ENCODE data around the gene IDH3B. TPM values are rescaled to one million over a fixed set of nuclear protein-coding genes. Genes with fewer than 3 reads are reported as not detected.

IDH3B gene
- total and polyA plus RNA-seq, 4 donors: 78.7 to 130 (median 112) TPM

- 69% methylated on average over 13 of the region's 13 CpGs for WGBS (ENCODE audit: insufficient coverage)
- Histone ChIP-seq H3K27ac (ENCODE audit: low read depth, low read length) (no peak overlapping the region), H3K27me3 (ENCODE audit: control insufficient read depth, insufficient read depth, low read length) (peaks cover 7% of the 10 kb centered on the region), H3K9me3 (ENCODE audit: control insufficient read depth, insufficient read depth, low read length) (no peaks in the 10 kb centered on the region), H3K4me1 (ENCODE audit: control insufficient read depth, insufficient read depth, low read length) (peaks cover 59% of the 10 kb centered on the region), H3K4me3 (ENCODE audit: low read depth, low read length) (no peak overlapping the region), H3K36me3 (ENCODE audit: control insufficient read depth, insufficient read depth, low read length) (peaks cover 5% of the 10 kb centered on the region)
- no peak for DNase-seq (ENCODE audit: low read depth in 4 of 6, low spot score in 6 of 6)
These were observed 31.4 kb upstream of the IDH3B start for GRCh38 chr20:2695206-2695983.

DNA sequence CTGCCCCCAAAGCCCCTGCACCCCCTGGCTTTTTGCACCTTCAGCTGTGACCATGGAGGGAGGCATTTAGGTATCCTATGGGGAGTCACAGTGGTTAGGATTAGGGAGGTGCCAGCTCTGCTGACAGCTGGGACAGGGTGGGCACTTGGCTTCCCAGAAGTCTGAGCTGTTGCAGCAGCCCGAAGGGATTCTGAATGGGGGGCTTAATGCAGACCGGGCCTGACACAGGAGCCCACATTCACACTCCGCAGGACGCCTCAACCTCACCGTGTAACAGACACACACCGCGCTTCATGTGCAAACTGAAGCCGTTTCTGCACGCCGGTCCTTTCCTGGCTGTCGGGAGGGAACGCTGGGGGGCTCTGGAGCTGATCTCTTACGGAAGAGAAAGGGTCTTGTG lies 30.5 kb upstream of the IDH3B start:
- DNase-seq (ENCODE audit: low read depth in 4 of 6, low spot score in 6 of 6): peak in 1 of 6 donors; percentile 32
- Histone ChIP-seq H3K4me3 (ENCODE audit: low read depth, low read length) (no peak overlapping the region), H3K27me3 (ENCODE audit: control insufficient read depth, insufficient read depth, low read length) (peaks cover 7% of the 10 kb centered on the region), H3K4me1 (ENCODE audit: control insufficient read depth, insufficient read depth, low read length) (peaks cover 53% of the 10 kb centered on the region), H3K36me3 (ENCODE audit: control insufficient read depth, insufficient read depth, low read length) (peaks cover 7% of the 10 kb centered on the region), H3K27ac (ENCODE audit: low read depth, low read length) (no peak overlapping the region), H3K9me3 (ENCODE audit: control insufficient read depth, insufficient read depth, low read length) (no peaks in the 10 kb centered on the region)
- 24% methylated on average over 10 of the region's 13 CpGs for WGBS (ENCODE audit: insufficient coverage)

DNA sequence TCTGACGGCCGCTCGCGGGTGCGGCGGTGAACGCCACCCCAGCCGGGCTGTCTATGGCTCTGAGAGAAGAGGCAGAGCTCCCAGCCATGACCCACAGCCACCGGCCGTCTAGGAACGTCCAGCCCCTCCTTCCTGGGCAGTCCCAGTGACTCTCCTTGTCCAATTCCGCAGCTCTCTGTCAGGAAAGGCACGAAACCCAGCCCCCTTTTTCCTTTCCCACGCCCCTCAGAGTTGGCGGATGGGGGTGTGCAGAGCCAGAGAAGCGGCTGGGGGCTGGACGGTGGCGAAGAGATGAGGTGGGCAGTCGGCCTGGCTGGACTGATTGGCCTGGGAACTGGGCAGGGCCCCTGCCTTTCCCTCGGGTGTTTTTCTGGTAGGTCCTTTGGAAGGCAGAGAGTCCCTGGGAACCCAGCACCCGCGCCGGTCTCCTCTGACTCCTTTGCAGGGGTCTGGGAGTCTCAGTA lies 30.0 kb upstream of the IDH3B start:
- Histone ChIP-seq H3K36me3 (ENCODE audit: control insufficient read depth, insufficient read depth, low read length) (peaks cover 7% of the 10 kb centered on the region), H3K27me3 (ENCODE audit: control insufficient read depth, insufficient read depth, low read length) (peaks cover 7% of the 10 kb centered on the region), H3K27ac (ENCODE audit: low read depth, low read length) (no peak overlapping the region), H3K4me1 (ENCODE audit: control insufficient read depth, insufficient read depth, low read length) (peaks cover 51% of the 10 kb centered on the region), H3K9me3 (ENCODE audit: control insufficient read depth, insufficient read depth, low read length) (no peaks in the 10 kb centered on the region), H3K4me3 (ENCODE audit: low read depth, low read length) (peak overlapping the region; percentile 12)
- WGBS (ENCODE audit: insufficient coverage): 9% methylated on average over 16 of the region's 23 CpGs
- DNase-seq (ENCODE audit: low read depth in 4 of 6, low spot score in 6 of 6): peak in 2 of 6 donors; percentile 14 to 35

- 1% methylated on average over 88 of the region's 89 CpGs for WGBS (ENCODE audit: insufficient coverage)
- Histone ChIP-seq H3K27me3 (ENCODE audit: control insufficient read depth, insufficient read depth, low read length) (peaks cover 7% of the 10 kb centered on the region), H3K36me3 (ENCODE audit: control insufficient read depth, insufficient read depth, low read length) (peaks cover 6% of the 10 kb centered on the region), H3K27ac (ENCODE audit: low read depth, low read length) (no peak overlapping the region), H3K9me3 (ENCODE audit: control insufficient read depth, insufficient read depth, low read length) (no peaks in the 10 kb centered on the region), H3K4me1 (ENCODE audit: control insufficient read depth, insufficient read depth, low read length) (peaks cover 45% of the 10 kb centered on the region), H3K4me3 (ENCODE audit: low read depth, low read length) (no peak overlapping the region)
- peak in 2 of 6 donors; percentile 67 to 80 for DNase-seq (ENCODE audit: low read depth in 4 of 6, low spot score in 6 of 6)
These were observed 29.4 kb upstream of the IDH3B start for GRCh38 chr20:2693286-2694007.

GRCh38 chr20:2692886-2693285 lies 28.9 kb upstream of the IDH3B start:
- no peak overlapping the region for H3K4me3 ChIP-seq (ENCODE audit: low read depth, low read length)
- no peak overlapping the region for H3K27ac ChIP-seq (ENCODE audit: low read depth, low read length)

DNA sequence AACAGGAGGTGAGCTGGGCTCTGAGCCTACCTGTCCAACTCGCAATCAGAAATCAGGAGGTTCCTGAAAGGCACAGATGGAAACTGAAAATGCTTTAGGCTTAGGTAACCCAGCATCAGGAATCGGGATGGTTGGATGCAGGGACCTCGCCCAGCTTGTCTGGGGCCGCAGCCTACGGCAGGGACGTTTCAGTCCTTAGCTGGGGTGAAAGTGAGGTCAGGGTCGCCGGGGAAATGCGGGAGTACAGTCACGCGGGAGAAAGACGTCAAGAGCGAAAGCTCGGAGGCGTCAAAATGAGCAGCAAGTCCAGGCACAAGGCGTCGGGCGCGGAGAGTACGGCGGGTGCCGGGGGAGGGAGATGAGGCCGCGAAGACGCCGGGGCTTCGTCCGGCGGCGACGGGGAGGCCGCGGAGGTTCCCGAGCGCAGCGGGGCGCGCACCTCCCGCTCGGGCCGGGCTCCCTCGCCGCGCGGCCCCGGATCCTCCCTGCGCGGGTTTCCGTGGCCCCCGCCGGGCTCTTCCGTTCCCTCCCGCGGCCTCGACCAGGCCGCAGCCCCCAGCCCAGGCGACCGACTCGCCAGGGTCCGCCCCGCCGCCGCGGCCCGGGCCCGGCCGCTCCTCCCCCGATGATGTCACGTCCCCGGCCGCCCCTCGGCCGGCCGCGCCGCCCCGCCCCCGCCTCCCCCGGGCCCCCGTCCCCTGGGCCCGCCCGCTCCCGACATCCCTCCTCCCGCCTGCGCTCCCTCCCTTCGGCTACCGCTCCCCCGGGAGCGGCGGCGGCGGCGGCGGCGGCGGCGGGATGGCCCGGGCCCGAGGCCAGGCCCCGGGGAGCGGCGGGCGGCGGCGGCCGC lies 28.2 kb upstream of the IDH3B start, which contains the start of gene EBF4:
Gene EBF4, plus strand, starts transcription at position 745 of the 850 bp plus-strand sequence. CDS start 866 bp downstream, outside the sequence.
- Histone ChIP-seq H3K4me1 (ENCODE audit: control insufficient read depth, insufficient read depth, low read length) (peaks cover 41% of the 10 kb centered on the region), H3K36me3 (ENCODE audit: control insufficient read depth, insufficient read depth, low read length) (peaks cover 2% of the 10 kb centered on the region), H3K27ac (ENCODE audit: low read depth, low read length) (peak within 1 kb of the TSS; percentile 35), H3K9me3 (ENCODE audit: control insufficient read depth, insufficient read depth, low read length) (no peaks in the 10 kb centered on the region), H3K4me3 (ENCODE audit: low read depth, low read length) (peak within 1 kb of the TSS; percentile 32), H3K27me3 (ENCODE audit: control insufficient read depth, insufficient read depth, low read length) (peaks cover 11% of the 10 kb centered on the region)
- 1% methylated on average over 99 of the region's 106 CpGs for WGBS (ENCODE audit: insufficient coverage)
- peak in 2 of 6 donors; percentile 77 to 83 for DNase-seq (ENCODE audit: low read depth in 4 of 6, low spot score in 6 of 6)

More at GRCh38 chr20:2692886-2693285, 28.9 kb upstream of the IDH3B start:
- Histone ChIP-seq H3K9me3 (ENCODE audit: control insufficient read depth, insufficient read depth, low read length) (no peaks in the 10 kb centered on the region), H3K36me3 (ENCODE audit: control insufficient read depth, insufficient read depth, low read length) (peaks cover 2% of the 10 kb centered on the region), H3K4me1 (ENCODE audit: control insufficient read depth, insufficient read depth, low read length) (peaks cover 45% of the 10 kb centered on the region), H3K27me3 (ENCODE audit: control insufficient read depth, insufficient read depth, low read length) (peaks cover 10% of the 10 kb centered on the region)
- DNase-seq (ENCODE audit: low read depth in 4 of 6, low spot score in 6 of 6): peak in 1 of 6 donors; percentile 46
- under 1% methylated on average over 42 of the region's 64 CpGs for WGBS (ENCODE audit: insufficient coverage)

GRCh38 chr20:2691663-2692035 lies 27.6 kb upstream of the IDH3B start:
- Histone ChIP-seq H3K27me3 (ENCODE audit: control insufficient read depth, insufficient read depth, low read length) (peaks cover 16% of the 10 kb centered on the region), H3K9me3 (ENCODE audit: control insufficient read depth, insufficient read depth, low read length) (no peaks in the 10 kb centered on the region), H3K4me3 (ENCODE audit: low read depth, low read length) (peak overlapping the region; percentile 32), H3K36me3 (ENCODE audit: control insufficient read depth, insufficient read depth, low read length) (peaks cover 2% of the 10 kb centered on the region), H3K27ac (ENCODE audit: low read depth, low read length) (no peak overlapping the region), H3K4me1 (ENCODE audit: control insufficient read depth, insufficient read depth, low read length) (peaks cover 36% of the 10 kb centered on the region)
- 45% methylated on average over 10 of the region's 10 CpGs for WGBS (ENCODE audit: insufficient coverage)
- DNase-seq (ENCODE audit: low read depth in 4 of 6, low spot score in 6 of 6): no peak

DNA sequence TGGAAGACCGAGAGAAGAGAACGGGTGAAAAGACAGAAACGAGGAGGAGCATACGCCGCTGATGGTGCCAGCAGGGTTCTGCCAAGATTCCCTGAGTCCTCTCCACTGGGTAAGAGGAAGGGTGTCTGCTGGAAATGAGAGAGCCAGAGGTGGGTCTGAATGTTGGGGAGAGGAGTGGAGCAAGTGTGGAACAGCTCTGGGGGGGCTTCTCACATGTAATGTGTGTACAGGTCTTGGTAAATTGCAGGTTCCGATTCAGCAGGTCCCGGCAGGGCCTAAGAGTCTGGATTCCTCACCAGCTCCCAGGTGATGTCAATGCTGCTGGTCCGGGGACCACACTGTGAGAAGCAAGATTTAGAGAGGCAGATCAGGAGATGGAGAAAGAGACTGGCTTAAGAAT lies 27.1 kb upstream of the IDH3B start:
- Histone ChIP-seq H3K4me1 (ENCODE audit: control insufficient read depth, insufficient read depth, low read length) (peaks cover 34% of the 10 kb centered on the region), H3K9me3 (ENCODE audit: control insufficient read depth, insufficient read depth, low read length) (no peaks in the 10 kb centered on the region), H3K4me3 (ENCODE audit: low read depth, low read length) (no peak overlapping the region), H3K27me3 (ENCODE audit: control insufficient read depth, insufficient read depth, low read length) (peaks cover 16% of the 10 kb centered on the region), H3K27ac (ENCODE audit: low read depth, low read length) (no peak overlapping the region), H3K36me3 (ENCODE audit: control insufficient read depth, insufficient read depth, low read length) (peaks cover 2% of the 10 kb centered on the region)
- no peak for DNase-seq (ENCODE audit: low read depth in 4 of 6, low spot score in 6 of 6)
- WGBS (ENCODE audit: insufficient coverage): 72% methylated on average over 8 of the region's 8 CpGs

DNA sequence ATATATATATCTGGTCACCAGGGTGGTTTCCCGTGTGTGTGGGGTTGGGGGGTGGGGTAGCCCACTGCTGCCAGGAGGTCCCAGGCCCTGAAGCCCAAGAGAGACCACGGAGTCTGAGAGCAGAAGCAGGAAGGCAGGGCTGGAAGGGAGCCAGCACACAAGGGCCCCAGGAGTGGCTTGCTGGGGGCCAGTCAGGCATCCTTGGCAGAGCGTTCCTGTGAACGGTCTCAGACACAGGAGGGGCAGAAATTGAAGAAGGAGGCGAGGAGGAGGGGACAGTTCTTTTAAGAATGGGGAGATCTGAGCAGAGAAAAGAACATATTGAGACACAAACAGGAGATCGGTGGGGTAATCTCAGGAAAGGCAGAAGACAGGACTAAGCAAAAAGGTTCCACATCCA lies 26.7 kb upstream of the IDH3B start:
- no peak overlapping the region for H3K4me3 ChIP-seq (ENCODE audit: low read depth, low read length)
- no peak overlapping the region for H3K27ac ChIP-seq (ENCODE audit: low read depth, low read length)
- peaks cover 20% of the 10 kb centered on the region for H3K27me3 ChIP-seq (ENCODE audit: control insufficient read depth, insufficient read depth, low read length)
- no peaks in the 10 kb centered on the region for H3K9me3 ChIP-seq (ENCODE audit: control insufficient read depth, insufficient read depth, low read length)
- WGBS (ENCODE audit: insufficient coverage): 80% methylated on average over 6 of the region's 6 CpGs
- H3K4me1 ChIP-seq (ENCODE audit: control insufficient read depth, insufficient read depth, low read length): peaks cover 34% of the 10 kb centered on the region
- peaks cover 2% of the 10 kb centered on the region for H3K36me3 ChIP-seq (ENCODE audit: control insufficient read depth, insufficient read depth, low read length)
- no peak for DNase-seq (ENCODE audit: low read depth in 4 of 6, low spot score in 6 of 6)
